Thoracic aorta (tissue), 2 donors: ENCODE results near the gene CANT1. TPM values are rescaled to one million over a fixed set of nuclear protein-coding genes. Genes with fewer than 3 reads are reported as not detected.

ENCODE experiments used
- ATAC-seq: fragments of 150-250 bp; one replicate; pipeline ENCODE4 v1.8.0; 2017; ENCODE audit warnings: low read depth; ENCODE audit not compliant: insufficient number of reproducible peaks, low FRiP score
- DNase-seq: peaks from one replicate; pipeline ENCODE4 v3.0.0-alpha.2; 2020; ENCODE audit warnings: low spot score
- H3K27ac ChIP-seq, 2 donors: fragments of 200-600 bp; sonication (generic); 1 replicate in 1 of 2; 2 replicates in 1 of 2; pipeline ENCODE4 v1.5.1; 2016; ENCODE audit warnings: mild to moderate bottlenecking in 2 of 2, moderate library complexity in 2 of 2
- H3K27me3 ChIP-seq: fragments of 200-600 bp; sonication (generic); replicated peaks from 2 replicates; pipeline ENCODE4 v1.6.0; 2016; ENCODE audit warnings: mild to moderate bottlenecking; ENCODE audit not compliant: insufficient read depth
- H3K36me3 ChIP-seq: fragments of 200-600 bp; sonication (generic); one replicate; pipeline ENCODE4 v1.5.1; 2016
- H3K4me1 ChIP-seq, 2 donors: fragments of 200-600 bp; sonication (generic); 1 replicate in 1 of 2; 2 replicates in 1 of 2; pipeline versions ENCODE4 v1.5.1 to v1.6.0; 2016; ENCODE audit warnings: low read depth in 2 of 2, mild to moderate bottlenecking in 1 of 2; ENCODE audit not compliant: control insufficient read depth in 1 of 2
- H3K4me3 ChIP-seq: fragments of 200-600 bp; sonication (generic); 2 replicates; pipeline ENCODE4 v1.5.1; 2016; ENCODE audit warnings: mild to moderate bottlenecking
- H3K9me3 ChIP-seq: fragments of 200-600 bp; sonication (generic); 2 replicates; pipeline ENCODE4 v1.5.1; 2016
- total RNA-seq, 2 donors: library from RNA; depleted of rRNA; stranded (reverse); fragments of >200 nt; gene quantifications; one replicate each; pipeline versions ENCODE4 v1.1.0 to v1.2.3, GENCODE V29; 2016
- TF ChIP-seq, protein P1 (sequence below): fragments of 200-600 bp; sonication (generic); IDR thresholded peaks from one replicate; pipeline ENCODE4 v1.5.1; 2019; ENCODE audit warnings: antibody characterized with exemption

Gene CANT1
- total RNA-seq, 2 donors from 2014 or later = 21.4 to 41.0 TPM

DNA sequence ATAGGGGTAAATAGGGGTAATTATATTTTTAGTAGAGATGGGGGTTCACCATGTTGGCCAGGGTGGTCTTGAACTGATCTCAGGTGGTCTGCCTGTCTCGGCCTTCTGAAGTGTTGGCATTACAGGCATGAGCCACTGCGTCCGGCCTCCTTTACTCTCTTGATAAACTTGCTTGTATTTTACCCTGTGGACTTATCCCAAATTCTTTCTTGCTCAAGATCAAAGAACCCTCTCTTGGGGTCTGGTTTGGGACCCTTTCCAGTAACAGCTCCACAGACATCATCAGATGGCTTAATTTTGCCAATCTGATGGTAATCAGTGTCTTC lies 8.8 kb upstream of the CANT1 start:
- no peaks in the 10 kb centered on the region for H3K27me3 ChIP-seq
- H3K27ac ChIP-seq = no peak overlapping the region
- ATAC-seq (no peak), DNase-seq (no peak)
- TF ChIP-seq, protein P1, sequence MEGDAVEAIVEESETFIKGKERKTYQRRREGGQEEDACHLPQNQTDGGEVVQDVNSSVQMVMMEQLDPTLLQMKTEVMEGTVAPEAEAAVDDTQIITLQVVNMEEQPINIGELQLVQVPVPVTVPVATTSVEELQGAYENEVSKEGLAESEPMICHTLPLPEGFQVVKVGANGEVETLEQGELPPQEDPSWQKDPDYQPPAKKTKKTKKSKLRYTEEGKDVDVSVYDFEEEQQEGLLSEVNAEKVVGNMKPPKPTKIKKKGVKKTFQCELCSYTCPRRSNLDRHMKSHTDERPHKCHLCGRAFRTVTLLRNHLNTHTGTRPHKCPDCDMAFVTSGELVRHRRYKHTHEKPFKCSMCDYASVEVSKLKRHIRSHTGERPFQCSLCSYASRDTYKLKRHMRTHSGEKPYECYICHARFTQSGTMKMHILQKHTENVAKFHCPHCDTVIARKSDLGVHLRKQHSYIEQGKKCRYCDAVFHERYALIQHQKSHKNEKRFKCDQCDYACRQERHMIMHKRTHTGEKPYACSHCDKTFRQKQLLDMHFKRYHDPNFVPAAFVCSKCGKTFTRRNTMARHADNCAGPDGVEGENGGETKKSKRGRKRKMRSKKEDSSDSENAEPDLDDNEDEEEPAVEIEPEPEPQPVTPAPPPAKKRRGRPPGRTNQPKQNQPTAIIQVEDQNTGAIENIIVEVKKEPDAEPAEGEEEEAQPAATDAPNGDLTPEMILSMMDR = no peak
- H3K4me3 ChIP-seq = no peak overlapping the region
- H3K4me1 ChIP-seq = peaks cover 29 to 40% of the 10 kb centered on the region in 2 donors
- no peaks in the 10 kb centered on the region for H3K36me3 ChIP-seq
- H3K9me3 ChIP-seq = no peaks in the 10 kb centered on the region

DNA sequence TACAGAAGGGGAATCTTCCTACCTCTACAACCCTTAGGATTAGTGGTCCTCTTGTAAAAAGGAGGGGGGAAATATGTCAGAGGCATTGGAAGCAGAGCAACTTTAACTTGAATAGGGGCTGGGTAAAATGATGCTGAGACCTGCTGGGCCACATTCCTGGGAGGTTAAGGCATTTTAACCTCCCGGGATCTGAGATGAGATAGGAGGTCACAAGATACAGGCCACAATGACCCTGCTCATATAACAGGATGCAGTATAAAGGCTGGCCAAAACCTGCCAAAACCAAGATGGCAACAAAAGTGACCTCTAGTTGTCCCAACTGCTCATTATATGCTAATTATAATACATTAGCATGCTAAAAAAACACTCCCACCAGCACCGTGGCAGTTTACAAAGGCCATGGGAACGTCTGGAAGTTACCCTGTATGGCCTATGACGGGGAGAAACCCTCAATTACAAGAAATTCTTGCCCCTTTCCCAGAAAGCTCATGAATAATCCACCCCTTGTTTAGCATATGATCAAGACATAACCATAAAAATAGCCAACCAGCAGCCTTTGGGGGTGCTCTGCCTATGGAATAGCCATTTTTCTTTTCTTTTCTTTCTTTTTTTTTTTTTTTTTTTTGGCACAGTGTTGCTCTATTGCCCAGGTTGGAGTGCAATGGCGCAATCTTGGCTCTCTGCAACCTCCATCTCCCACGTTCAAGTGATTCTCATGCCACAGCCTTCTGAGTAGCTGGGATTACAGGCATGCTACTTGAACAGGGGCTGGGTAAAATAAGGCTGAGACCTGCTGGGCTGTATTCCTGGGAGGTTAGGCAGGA lies 8.2 kb upstream of the CANT1 start:
- no peak for ATAC-seq
- Histone ChIP-seq H3K4me3 (no peak overlapping the region), H3K36me3 (no peaks in the 10 kb centered on the region), H3K9me3 (no peaks in the 10 kb centered on the region), H3K27ac (no peak overlapping the region), H3K4me1 (peaks cover 24 to 34% of the 10 kb centered on the region in 2 donors), H3K27me3 (no peaks in the 10 kb centered on the region)
- TF ChIP-seq, protein P1 = no peak
- no peak for DNase-seq

DNA sequence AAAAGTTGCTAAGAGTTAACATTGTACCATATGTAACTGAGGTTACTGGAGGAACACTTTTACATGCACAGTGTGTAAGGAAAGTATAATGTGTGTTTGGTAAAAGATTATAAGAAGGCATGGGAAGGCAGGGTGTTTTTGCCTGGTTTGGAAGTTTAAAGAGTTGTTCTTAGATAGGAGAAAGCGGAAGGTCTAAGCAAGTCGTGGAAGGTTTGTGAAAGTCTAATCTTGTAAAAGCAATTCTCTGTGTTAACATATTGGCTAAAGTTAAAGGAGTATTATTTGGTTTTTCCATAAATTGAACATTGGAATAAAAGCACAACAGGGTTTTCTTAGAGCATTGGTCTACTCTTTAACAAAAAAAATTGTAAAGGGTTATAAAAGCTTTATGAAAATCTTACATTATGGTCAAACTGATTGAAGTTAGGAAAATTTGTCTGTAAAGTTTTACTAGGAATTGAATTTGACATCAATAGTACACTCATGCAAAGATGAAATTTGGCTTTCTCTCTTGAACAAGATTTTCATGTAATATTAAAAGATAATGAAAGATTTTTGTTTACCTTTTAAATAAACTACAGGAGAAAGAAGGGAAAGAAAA lies 4.7 kb upstream of the CANT1 start:
- no peak for ATAC-seq
- Histone ChIP-seq H3K4me3 (no peak overlapping the region), H3K27me3 (no peaks in the 10 kb centered on the region), H3K4me1 (peaks cover 5 to 8% of the 10 kb centered on the region in 2 donors), H3K27ac (no peak overlapping the region), H3K36me3 (no peaks in the 10 kb centered on the region), H3K9me3 (no peaks in the 10 kb centered on the region)
- TF ChIP-seq, protein P1 = no peak
- no peak for DNase-seq

DNA sequence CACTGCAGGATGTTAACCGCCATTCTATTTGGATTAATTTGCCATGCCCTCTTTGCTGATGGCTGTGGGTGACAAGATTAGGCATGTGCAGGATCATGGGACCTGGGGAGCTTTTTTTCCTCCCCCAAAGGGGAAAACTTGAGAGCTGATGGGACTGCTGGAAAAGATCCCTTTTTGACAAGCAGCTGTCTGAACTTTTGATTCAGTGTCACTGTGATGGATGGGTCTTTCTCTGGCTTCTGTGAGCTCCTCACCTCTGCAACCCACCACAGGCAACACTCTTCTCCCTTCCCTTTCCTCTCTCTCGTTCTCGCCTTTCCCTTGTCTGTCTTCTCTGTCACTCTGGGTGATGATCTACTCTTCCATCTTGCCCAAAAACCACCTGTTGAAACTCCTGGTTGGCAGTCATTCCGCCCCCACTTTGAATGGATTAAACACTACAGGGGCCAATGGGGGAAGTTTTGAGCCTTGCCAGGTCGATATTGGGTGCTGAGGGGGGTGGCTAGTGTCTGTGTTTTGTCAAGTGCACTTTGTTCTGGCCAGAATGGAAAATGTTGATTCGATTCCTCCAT lies 3.1 kb upstream of the CANT1 start:
- TF ChIP-seq, protein P1 = no peak
- H3K9me3 ChIP-seq = no peaks in the 10 kb centered on the region

DNA sequence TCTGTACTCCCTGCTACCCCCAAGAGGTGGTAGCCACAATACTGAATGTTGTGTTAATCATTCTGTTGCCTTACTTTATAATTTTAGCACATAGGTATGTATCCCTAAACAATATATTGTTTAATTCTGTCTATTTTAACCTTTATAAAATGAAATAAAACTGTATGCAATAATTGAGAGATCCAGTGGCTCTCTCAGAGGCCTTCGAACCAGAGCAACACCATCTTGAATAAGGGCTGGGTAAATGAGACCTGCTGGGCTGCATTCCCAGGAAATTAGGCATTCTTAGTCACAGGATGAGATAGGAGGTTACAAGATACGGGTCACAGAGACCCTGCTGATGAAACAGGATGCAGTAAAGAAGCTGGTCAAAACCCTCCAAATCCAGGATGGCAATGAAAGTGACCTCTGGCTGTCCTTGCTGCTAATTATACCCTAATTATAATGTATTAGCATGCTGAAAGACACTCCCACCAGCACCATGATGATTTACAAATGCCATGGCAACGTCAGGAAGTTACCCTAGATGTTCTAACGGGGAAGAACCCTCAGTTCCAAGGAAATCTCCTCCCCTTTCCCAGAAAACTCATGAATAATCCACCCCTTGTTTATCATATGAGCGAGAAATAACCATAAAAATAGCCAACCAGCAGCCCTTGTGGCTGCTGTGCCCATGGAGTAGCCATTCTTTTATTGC lies 2.0 kb upstream of the CANT1 start:
- no peak for ATAC-seq
- no peak for DNase-seq

More for the DNA sequence above, 3.1 kb upstream of the CANT1 start:
- H3K27ac ChIP-seq = no peak overlapping the region
- no peaks in the 10 kb centered on the region for H3K27me3 ChIP-seq
- DNase-seq = no peak
- H3K36me3 ChIP-seq = no peaks in the 10 kb centered on the region
- H3K4me3 ChIP-seq = no peak overlapping the region
- peaks cover 15 to 20% of the 10 kb centered on the region in 2 donors for H3K4me1 ChIP-seq
- ATAC-seq = no peak

More for the DNA sequence above, 2.0 kb upstream of the CANT1 start:
- H3K4me3 ChIP-seq = no peak overlapping the region
- TF ChIP-seq, protein P1 = no peak
- H3K9me3 ChIP-seq = no peaks in the 10 kb centered on the region
- peaks cover 15 to 25% of the 10 kb centered on the region in 2 donors for H3K4me1 ChIP-seq
- no peak overlapping the region for H3K27ac ChIP-seq
- no peaks in the 10 kb centered on the region for H3K27me3 ChIP-seq
- H3K36me3 ChIP-seq = no peaks in the 10 kb centered on the region
